Smooth muscle cell (in vitro differentiated cells): ENCODE data around the gene BTBD7. TPM values are rescaled to one million over a fixed set of nuclear protein-coding genes. Genes with fewer than 3 reads are reported as not detected.

ENCODE experiments used
- DNase-seq: peaks from one replicate; lab custom pipeline; 2025; ENCODE audit not compliant: unreplicated experiment; lab: John Stamatoyannopoulos, UW
- H2AFZ ChIP-seq: fragments of 200-600 bp; sonication (generic); 2 replicates; pipeline ENCODE4 v1.6.0; 2016; ENCODE audit warnings: antibody characterized with exemption, low read depth, mild to moderate bottlenecking
- H3F3A ChIP-seq: fragments of 200-600 bp; sonication (generic); 2 replicates; pipeline ENCODE4 v1.6.0; 2017; ENCODE audit warnings: antibody characterized with exemption, low read depth
- H3K27ac ChIP-seq: fragments of 200-600 bp; sonication (generic); 2 replicates; pipeline ENCODE4 v1.5.1; 2016; ENCODE audit warnings: low read depth, mild to moderate bottlenecking
- H3K27me3 ChIP-seq: fragments of 200-600 bp; sonication (generic); 2 replicates; pipeline ENCODE4 v1.6.1; 2016; ENCODE audit warnings: low read depth, mild to moderate bottlenecking
- H3K36me3 ChIP-seq: fragments of 200-600 bp; sonication (generic); 2 replicates; pipeline ENCODE4 v1.5.1; 2016; ENCODE audit warnings: low read depth
- H3K4me1 ChIP-seq: fragments of 200-600 bp; sonication (generic); 2 replicates; pipeline ENCODE4 v1.5.1; 2016; ENCODE audit warnings: low read depth
- H3K4me2 ChIP-seq: fragments of 200-600 bp; sonication (generic); 2 replicates; pipeline ENCODE4 v1.6.0; 2016; ENCODE audit warnings: mild to moderate bottlenecking
- H3K4me3 ChIP-seq: fragments of 200-600 bp; sonication (generic); 2 replicates; pipeline ENCODE4 v1.5.1; 2016; ENCODE audit warnings: mild to moderate bottlenecking
- H3K79me2 ChIP-seq: fragments of 200-600 bp; sonication (generic); 2 replicates; pipeline ENCODE4 v1.6.0; 2016; ENCODE audit warnings: low read depth, mild to moderate bottlenecking
- H3K9ac ChIP-seq: fragments of 200-600 bp; sonication (generic); 2 replicates; pipeline ENCODE4 v1.6.0; 2016; ENCODE audit warnings: low read depth
- H3K9me3 ChIP-seq: fragments of 200-600 bp; sonication (generic); replicated peaks from 2 replicates; pipeline ENCODE4 v1.5.1; 2016; ENCODE audit warnings: low read depth
- H4K20me1 ChIP-seq: fragments of 200-600 bp; sonication (generic); 2 replicates; pipeline ENCODE4 v1.6.0; 2016; ENCODE audit warnings: low read depth
- CTCF ChIP-seq: fragments of 200-600 bp; sonication (generic); IDR thresholded peaks from 2 replicates; pipeline ENCODE4 v1.5.1; 2017; ENCODE audit warnings: borderline replicate concordance, mild to moderate bottlenecking, antibody characterized with exemption; ENCODE audit not compliant: insufficient read depth, poor library complexity, severe bottlenecking
- WGBS: methylation state at CpG from one replicate; pipeline ENCODE4 v1.1.7; 2016; ENCODE audit warnings: low lambda C conversion rate; 5-methylcytosine and 5-hydroxymethylcytosine counted together
- polyA plus RNA-seq: library from polyadenylated mRNA; unstranded; fragments of >200 nt; fragmentation: Nextera tagmentation; extraction: Ambion mirVana; gene quantifications from 2 replicates; pipeline ENCODE4 v1.2.1, GENCODE V29; 2016
- total RNA-seq: library from RNA; depleted of rRNA; stranded (reverse); fragments of >200 nt; gene quantifications from 2 replicates; pipeline ENCODE4 v1.2.3, GENCODE V29; 2014

The BTBD7 gene
- total and polyA plus RNA-seq, 2 experiments from 2014 or later = 14.1 to 34.7 TPM

DNA sequence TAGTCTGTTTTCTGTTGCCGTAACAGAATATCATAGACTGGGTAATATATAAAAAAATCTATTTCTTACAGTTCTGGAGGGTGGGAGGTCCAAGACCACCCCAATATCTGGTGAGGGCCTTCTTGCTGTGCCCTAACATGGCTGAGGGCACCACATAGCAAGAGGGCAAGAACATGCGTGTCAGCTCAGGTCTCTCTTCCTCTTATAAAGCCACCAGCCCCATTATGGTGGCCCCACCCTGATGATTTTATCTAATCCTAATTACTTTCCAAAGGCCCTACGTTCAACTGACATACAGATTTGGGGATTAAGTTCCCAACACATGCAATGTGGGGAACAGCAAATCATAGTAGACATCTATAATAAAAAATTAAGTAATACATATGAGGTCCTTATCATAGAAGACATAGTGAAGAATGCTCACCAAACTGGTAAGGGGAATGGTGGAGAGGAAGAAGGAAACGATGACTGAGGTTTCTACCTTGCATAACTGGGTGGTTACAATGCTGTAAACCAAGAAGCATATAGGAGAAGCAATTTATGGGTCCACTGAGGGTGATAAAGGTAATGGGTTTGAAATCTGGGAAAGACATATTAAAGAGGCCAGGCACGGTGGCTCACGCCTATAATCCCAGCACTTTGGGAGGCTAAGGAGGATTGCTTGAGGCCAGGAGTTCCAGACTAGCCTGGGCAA lies 27.0 kb downstream of the BTBD7 start:
- Histone ChIP-seq H3K9ac (no peak overlapping the region), H3K4me2 (no peak overlapping the region), H3K27me3 (no peaks in the 10 kb centered on the region), H3F3A (peaks cover 3% of the 10 kb centered on the region), H2AFZ (no peak overlapping the region), H3K27ac (peak overlapping the region; percentile 48), H3K79me2 (peaks cover 80% of the 10 kb centered on the region), H3K9me3 (no peaks in the 10 kb centered on the region), H3K4me3 (no peak overlapping the region), H4K20me1 (peaks cover 91% of the 10 kb centered on the region), H3K4me1 (peaks cover 21% of the 10 kb centered on the region), H3K36me3 (no peaks in the 10 kb centered on the region)
- no peak for TF ChIP-seq CTCF
- DNase-seq = no peak
- 72% methylated on average over 6 of the region's 6 CpGs for WGBS

DNA sequence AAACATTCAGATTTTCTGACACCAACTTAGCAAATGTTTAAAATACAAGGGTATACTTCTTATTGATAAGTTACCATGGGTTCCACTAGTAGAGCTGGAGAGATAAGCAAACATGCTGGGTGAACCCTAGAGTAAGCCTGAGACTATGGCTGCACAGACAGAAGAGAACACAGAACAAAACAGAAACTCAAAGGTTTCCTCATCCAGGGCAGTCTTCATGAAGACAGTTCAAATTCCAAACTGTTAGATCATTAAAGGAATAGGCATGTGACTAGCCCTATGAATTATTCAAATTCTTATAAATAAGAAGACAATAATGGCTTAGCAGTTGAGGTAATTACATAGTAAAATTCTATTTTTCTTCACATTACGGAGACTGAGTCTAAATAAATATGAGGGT lies 28.1 kb downstream of the BTBD7 start:
- no peak overlapping the region for H3K9ac ChIP-seq
- H3K4me2 ChIP-seq = no peak overlapping the region

DNA sequence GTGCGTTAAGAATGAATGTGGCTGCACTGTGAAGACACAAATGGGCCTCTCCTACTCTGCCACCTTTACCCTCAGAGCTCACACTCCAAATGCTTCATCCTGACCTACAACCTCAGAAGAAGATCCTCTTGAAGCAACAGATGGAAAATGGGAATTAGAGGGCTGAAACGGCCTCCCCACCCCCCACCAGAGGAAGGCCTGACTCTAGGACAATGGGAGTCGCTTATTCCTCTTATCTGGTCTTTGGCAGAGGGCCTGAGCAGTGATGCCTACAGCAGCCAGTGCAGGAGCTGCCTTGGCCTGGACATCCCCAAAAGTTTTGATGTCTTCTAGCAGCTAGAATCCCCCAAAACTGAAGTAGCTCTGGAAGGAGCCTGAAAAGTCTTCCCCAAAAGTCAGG lies 29.2 kb downstream of the BTBD7 start:
- no peak for TF ChIP-seq CTCF
- H4K20me1 ChIP-seq = peaks cover 89% of the 10 kb centered on the region

More for the DNA sequence above, 28.1 kb downstream of the BTBD7 start:
- no peak for TF ChIP-seq CTCF
- Histone ChIP-seq H3K27me3 (no peaks in the 10 kb centered on the region), H3K79me2 (peaks cover 78% of the 10 kb centered on the region), H3K4me3 (no peak overlapping the region), H3K27ac (peak overlapping the region; percentile 48), H3K4me1 (peaks cover 25% of the 10 kb centered on the region), H2AFZ (no peak overlapping the region), H4K20me1 (peaks cover 87% of the 10 kb centered on the region), H3K9me3 (no peaks in the 10 kb centered on the region), H3K36me3 (no peaks in the 10 kb centered on the region), H3F3A (peaks cover 3% of the 10 kb centered on the region)
- WGBS = 98% methylated on average over 1 of the region's 1 CpG
- no peak for DNase-seq

More for the DNA sequence above, 29.2 kb downstream of the BTBD7 start:
- Histone ChIP-seq H3K36me3 (no peaks in the 10 kb centered on the region), H3K79me2 (peaks cover 78% of the 10 kb centered on the region), H3K27ac (peak overlapping the region; percentile 94), H3K9me3 (no peaks in the 10 kb centered on the region), H3K4me2 (no peak overlapping the region), H3K4me3 (no peak overlapping the region), H2AFZ (no peak overlapping the region), H3K4me1 (peaks cover 28% of the 10 kb centered on the region), H3K9ac (no peak overlapping the region), H3F3A (peaks cover 3% of the 10 kb centered on the region), H3K27me3 (no peaks in the 10 kb centered on the region)
- 63% methylated on average over 3 of the region's 3 CpGs for WGBS
- no peak for DNase-seq
